Activated T-helper 9 cell treated with anti-CD3 and anti-CD28 coated beads, Interleukin-2, amount 50 U/mL, for 16 hours (primary cell): Measurements from ENCODE around the gene GMFB.

Experiments used
- DNase-seq: peaks from one replicate; pipeline ENCODE4 v3.0.0-alpha.2; 2020; ENCODE audit warnings: low read depth

The GMFB gene

DNA sequence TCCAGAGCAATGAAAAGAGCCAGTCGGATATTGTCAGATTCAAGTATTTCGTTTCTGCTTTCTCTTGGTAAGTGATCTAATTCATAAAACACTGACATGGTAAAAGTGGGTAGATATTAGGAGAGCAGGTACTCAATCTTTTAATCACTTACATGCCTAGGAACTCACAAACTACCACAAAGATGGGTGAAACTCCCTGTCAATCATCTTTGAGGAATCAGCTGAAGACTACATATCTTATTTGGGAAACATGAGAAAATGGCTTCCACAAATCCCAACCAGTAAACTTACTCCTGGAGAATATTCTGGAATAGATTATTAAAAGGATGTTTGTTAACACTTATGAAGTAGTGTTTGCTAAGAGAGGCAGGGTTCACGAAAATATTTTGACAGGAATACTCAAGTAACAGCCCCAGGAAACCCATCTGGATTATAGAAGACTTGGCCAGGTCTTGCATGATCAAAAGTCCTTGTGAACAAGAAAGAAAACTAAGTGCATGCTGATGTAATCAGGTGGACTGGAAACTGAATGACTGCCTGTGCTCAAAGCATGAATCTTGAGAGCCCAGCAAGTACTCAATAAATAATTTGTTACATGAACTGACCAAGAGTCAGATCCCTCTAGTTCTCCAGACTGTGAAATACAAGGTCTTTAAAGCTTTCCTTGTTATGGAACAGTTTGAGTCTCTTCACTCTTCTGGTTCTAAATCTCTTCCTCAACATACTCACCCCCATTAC lies 63.1 kb downstream of the GMFB start:
- no peak for DNase-seq

DNA sequence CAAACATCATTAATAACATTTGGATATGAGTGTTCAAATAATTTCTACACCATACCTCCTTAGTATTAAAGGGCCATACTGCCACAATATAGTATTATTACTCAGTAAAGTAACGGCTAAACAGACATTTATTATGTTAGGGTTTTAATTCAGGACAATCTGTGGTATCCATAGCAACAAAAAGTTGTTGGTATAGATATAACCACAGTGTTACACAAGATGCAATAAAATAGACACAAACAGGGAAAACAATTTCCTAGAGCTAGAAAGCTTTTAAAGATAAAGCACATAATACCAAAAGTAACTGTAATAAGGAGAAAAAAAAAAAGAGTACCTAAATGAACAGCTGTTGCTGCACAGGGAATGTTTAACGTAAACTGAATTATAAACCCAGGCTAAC lies 63.7 kb downstream of the GMFB start:
- DNase-seq: no peak
